GM10266 (cell line): ENCODE results near the gene ZNF462.

Experiments used
- DNase-seq: peaks from one replicate; pipeline ENCODE4 v3.0.0; 2012; ENCODE audit errors: extremely low spot score
- CTCF ChIP-seq: IDR thresholded peaks from 2 replicates; pipeline ENCODE4 v1.5.1; 2012; ENCODE audit warnings: mild to moderate bottlenecking, low read depth; ENCODE audit not compliant: control insufficient read depth, insufficient read depth; ENCODE audit errors: missing control alignments

ZNF462 gene

GRCh38 chr9:106970219-106970975 lies 107.4 kb downstream of the ZNF462 start:
- no peak for TF ChIP-seq CTCF
- no peak for DNase-seq

- DNase-seq, result no peak
- no peak for TF ChIP-seq CTCF
Measured at GRCh38 chr9:106970976-106971457, 108.1 kb downstream of the ZNF462 start.

GRCh38 chr9:106972082-106972481 lies 109.1 kb downstream of the ZNF462 start:
- DNase-seq, result no peak
- no peak for TF ChIP-seq CTCF

- TF ChIP-seq CTCF, result no peak
- DNase-seq, result no peak
Measured at GRCh38 chr9:106974341-106974740, 111.4 kb downstream of the ZNF462 start.

- no peak for TF ChIP-seq CTCF
- no peak for DNase-seq
Measured at GRCh38 chr9:106976772-106977171, 113.8 kb downstream of the ZNF462 start.

- no peak for TF ChIP-seq CTCF
- DNase-seq, result no peak
Measured at GRCh38 chr9:106980551-106981101, 117.7 kb downstream of the ZNF462 start.
